ENCODE results near the gene IGF2BP2.
A peak's percentile ranks its signal among the peaks of the same experiment; 100 is the strongest.

Gene IGF2BP2

DNA sequence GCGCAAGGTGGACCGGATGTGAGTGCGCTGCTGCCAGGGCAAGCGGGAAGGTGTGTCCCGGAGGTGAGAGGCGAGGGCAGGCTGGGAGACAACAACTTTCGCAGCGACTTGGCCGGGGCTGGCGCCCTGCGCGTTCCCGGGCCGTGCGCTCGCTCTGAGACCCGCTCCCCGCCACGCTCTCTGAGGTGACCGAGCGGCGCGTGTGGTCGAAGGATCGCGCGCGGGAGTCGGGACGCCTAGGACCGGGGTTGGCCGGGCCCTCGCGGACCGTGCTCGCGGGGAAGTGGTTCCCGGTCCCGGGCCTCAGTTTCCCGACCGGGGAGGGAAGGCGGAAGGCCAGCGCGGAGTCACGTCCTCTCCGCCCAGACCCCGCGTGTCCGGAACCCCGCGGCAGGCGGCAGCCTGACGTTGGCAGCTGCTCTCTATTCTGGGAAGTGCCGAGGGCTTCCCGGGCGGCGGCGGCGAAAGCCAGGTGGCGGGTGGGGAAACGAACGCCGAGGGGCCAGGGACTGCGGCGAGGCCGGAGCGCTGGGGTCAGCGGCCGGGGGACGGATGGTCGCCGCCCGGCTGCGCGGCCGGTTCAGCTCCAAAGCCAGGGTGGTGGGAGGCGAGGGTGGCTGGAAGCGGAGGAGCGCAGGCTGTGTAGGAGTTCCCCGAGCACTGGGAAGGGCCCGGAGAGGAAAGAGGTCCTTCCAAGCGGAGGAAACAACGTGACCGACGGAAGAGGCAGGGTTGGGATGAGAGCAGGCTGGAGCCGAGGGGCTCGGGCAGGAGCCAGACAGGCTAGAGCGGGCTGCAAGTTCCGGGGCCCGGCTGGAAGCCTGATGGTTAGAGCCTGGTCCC, 1.0 kb upstream of the IGF2BP2 start:
- DNase-seq = peak; percentile 83
- Histone ChIP-seq H3K9me2 (replicated peaks; ENCODE audit: insufficient read depth, low read length) (no peaks in the 10 kb centered on the region), H3K9me3 (replicated peaks; ENCODE audit: insufficient read depth, low read length) (no peaks in the 10 kb centered on the region), H3K4me2 (ENCODE audit: low read depth, low read length) (peak overlapping the region; percentile 95), H3K27me3 (replicated peaks; ENCODE audit: insufficient read depth, low read length) (no peaks in the 10 kb centered on the region), H3K27ac (ENCODE audit: low read length) (peak overlapping the region; percentile 20; the same call in 1 of the 2 replicates), H3K79me2 (ENCODE audit: low read length) (peaks cover 29% of the 10 kb centered on the region), H2AFZ (ENCODE audit: low read length) (peak overlapping the region; percentile 93), H4K20me1 (ENCODE audit: insufficient read depth, low read length) (no peaks in the 10 kb centered on the region), H3K4me3 (ENCODE audit: low read length) (peak overlapping the region; percentile 88), H3K4me1 (ENCODE audit: low read length) (no peaks in the 10 kb centered on the region), H3K36me3 (replicated peaks; ENCODE audit: insufficient read depth, low read length) (no peaks in the 10 kb centered on the region), H3F3A (ENCODE audit: insufficient read depth, low read length) (peaks cover 5% of the 10 kb centered on the region; the same call in 1 of the 2 replicates), H3K9ac (ENCODE audit: low read length) (peak overlapping the region; percentile 64)
- TF ChIP-seq CTCF (IDR thresholded peaks at IDR 0.05; ENCODE audit: low read length) = no peak
- TF ChIP-seq EZH2 (optimal IDR thresholded peaks at IDR 0.05; ENCODE audit: low read depth, low read length) = no peak
- no peak for TF ChIP-seq EZH2phosphoT487 (IDR thresholded peaks at IDR 0.05; ENCODE audit: low read length)

GRCh38 chr3:185824051-185825005, 514 bp downstream of the IGF2BP2 start:
- Histone ChIP-seq H3K4me1 (ENCODE audit: low read length) (no peaks in the 10 kb centered on the region), H3K27ac (ENCODE audit: low read length) (peak overlapping the region; percentile 32; the same call in 1 of the 2 replicates), H3K27me3 (replicated peaks; ENCODE audit: insufficient read depth, low read length) (no peaks in the 10 kb centered on the region), H3K36me3 (replicated peaks; ENCODE audit: insufficient read depth, low read length) (no peaks in the 10 kb centered on the region), H3K9me3 (replicated peaks; ENCODE audit: insufficient read depth, low read length) (no peaks in the 10 kb centered on the region), H4K20me1 (ENCODE audit: insufficient read depth, low read length) (no peaks in the 10 kb centered on the region), H3K79me2 (ENCODE audit: low read length) (peaks cover 44% of the 10 kb centered on the region), H3F3A (ENCODE audit: insufficient read depth, low read length) (peaks cover 5% of the 10 kb centered on the region), H3K4me2 (ENCODE audit: low read depth, low read length) (peak overlapping the region; percentile 83), H3K9ac (ENCODE audit: low read length) (peak overlapping the region; percentile 58; the same call in 1 of the 2 replicates), H2AFZ (ENCODE audit: low read length) (peak overlapping the region; percentile 80), H3K9me2 (replicated peaks; ENCODE audit: insufficient read depth, low read length) (no peaks in the 10 kb centered on the region), H3K4me3 (ENCODE audit: low read length) (peak overlapping the region; percentile 93)
- TF ChIP-seq EZH2phosphoT487 (IDR thresholded peaks at IDR 0.05; ENCODE audit: low read length) (no peak), EZH2 (optimal IDR thresholded peaks at IDR 0.05; ENCODE audit: low read depth, low read length) (no peak), CTCF (IDR thresholded peaks at IDR 0.05; ENCODE audit: low read length) (no peak)
- DNase-seq = peak; percentile 30

DNA sequence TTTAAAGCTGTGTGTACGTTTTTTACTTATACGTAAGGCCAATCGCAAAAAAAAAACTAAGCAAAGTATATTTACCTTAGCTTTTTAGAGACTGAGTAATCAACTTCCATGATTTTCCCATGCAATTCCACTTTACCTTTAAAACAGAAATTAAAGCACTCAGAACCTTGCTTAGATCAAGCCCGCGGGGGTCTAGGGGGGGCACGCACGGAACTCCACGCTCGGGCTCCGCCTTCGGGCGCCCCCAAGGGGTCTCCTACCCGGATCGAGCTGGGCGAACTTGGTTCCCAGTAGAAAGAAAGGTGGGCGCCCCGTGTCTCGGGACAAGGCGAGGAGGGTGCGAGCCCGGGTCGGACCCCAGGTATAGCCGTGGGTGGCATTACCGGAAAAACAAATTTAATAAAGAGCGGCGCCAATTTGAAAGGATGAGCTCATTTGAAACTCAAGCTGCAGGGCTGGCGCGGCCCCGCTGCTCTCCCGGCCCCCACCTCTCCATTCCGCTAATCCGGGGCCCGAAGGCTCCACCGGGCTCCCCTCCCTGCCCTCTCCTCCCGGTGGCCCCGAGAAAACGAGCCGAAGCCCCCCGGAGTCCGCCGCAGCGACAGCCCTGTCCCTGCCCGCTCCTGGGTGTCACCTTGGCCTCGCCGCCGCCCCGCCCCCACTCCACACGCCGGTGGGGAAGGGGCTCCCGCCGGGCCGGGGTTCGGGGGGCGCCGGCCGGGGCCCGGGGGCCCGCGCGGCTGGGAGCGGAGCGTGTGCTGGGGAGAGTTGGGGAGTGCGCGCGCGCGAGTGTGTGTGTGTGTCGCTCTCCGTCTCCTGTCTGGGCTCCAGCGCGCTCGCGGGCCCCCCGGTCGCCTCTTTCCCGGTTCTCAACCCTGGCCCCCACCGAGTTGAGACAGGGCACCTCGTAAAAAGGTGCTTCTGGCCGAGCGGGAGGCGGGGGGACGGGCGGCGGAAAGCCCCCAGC, 1.5 kb downstream of the IGF2BP2 start:
- H3K4me3 ChIP-seq (ENCODE audit: low read length) = peak overlapping the region; percentile 93
- no peaks in the 10 kb centered on the region for H3K9me2 ChIP-seq (replicated peaks; ENCODE audit: insufficient read depth, low read length)
- peak overlapping the region; percentile 93 for H3K4me2 ChIP-seq (ENCODE audit: low read depth, low read length)
- DNase-seq = peak; percentile 52
- no peaks in the 10 kb centered on the region for H4K20me1 ChIP-seq (ENCODE audit: insufficient read depth, low read length)
- no peaks in the 10 kb centered on the region for H3K36me3 ChIP-seq (replicated peaks; ENCODE audit: insufficient read depth, low read length)
- peaks cover 47% of the 10 kb centered on the region for H3K79me2 ChIP-seq (ENCODE audit: low read length)
- H2AFZ ChIP-seq (ENCODE audit: low read length) = peak overlapping the region; percentile 98
- H3K27me3 ChIP-seq (replicated peaks; ENCODE audit: insufficient read depth, low read length) = no peaks in the 10 kb centered on the region
- H3K4me1 ChIP-seq (ENCODE audit: low read length) = peaks cover 7% of the 10 kb centered on the region
- H3K27ac ChIP-seq (ENCODE audit: low read length) = no peak overlapping the region
- peaks cover 7% of the 10 kb centered on the region for H3F3A ChIP-seq (ENCODE audit: insufficient read depth, low read length)
- no peaks in the 10 kb centered on the region for H3K9me3 ChIP-seq (replicated peaks; ENCODE audit: insufficient read depth, low read length)
- peak overlapping the region; percentile 69 for H3K9ac ChIP-seq (ENCODE audit: low read length)
- 0 out of 2 replicates have a peak, but pooled peaks have one; percentile 10 for TF ChIP-seq CTCF (IDR thresholded peaks at IDR 0.05; ENCODE audit: low read length)
- TF ChIP-seq EZH2 (optimal IDR thresholded peaks at IDR 0.05; ENCODE audit: low read depth, low read length) = no peak

All from MM.1S (cell line).